Measurements from ENCODE around the gene PSMA6. TPM values are rescaled to one million over a fixed set of nuclear protein-coding genes. Genes with fewer than 3 reads are reported as not detected.
A peak's percentile ranks its signal among the peaks of the same experiment; 100 is the strongest.

PSMA6 gene
- total and polyA plus RNA-seq, 2 of the 13 experiments (the other 11 are each of a cell fraction or from before 2014, with no cell fraction given): 525 to 1,109 TPM

- TF ChIP-seq BCLAF1 (IDR thresholded peaks at IDR 0.05) (no peak), NKX3-1 (CRISPR knock-in tag; IDR thresholded peaks at IDR 0.05) (no peak), DNMT3B (CRISPR knock-in tag; conservative IDR thresholded peaks at IDR 0.05) (peak; percentile 97; the same call in 1 of the 2 replicates), ATF7-NPFF (CRISPR knock-in tag; IDR thresholded peaks at IDR 0.05; ENCODE audit: low read depth) (no peak), ZBTB26 (CRISPR knock-in tag; IDR thresholded peaks at IDR 0.05; ENCODE audit: borderline replicate concordance) (peak; percentile 97; the same call in 1 of the 2 replicates), NCOA2 (CRISPR knock-in tag; IDR thresholded peaks at IDR 0.05) (peak; percentile 98), ZBTB44 (CRISPR knock-in tag; IDR thresholded peaks at IDR 0.05) (peak; percentile 88; the same call in 1 of the 2 replicates), ZFAT (CRISPR knock-in tag; conservative IDR thresholded peaks at IDR 0.05) (no peak), NR2F2 (IDR thresholded peaks at IDR 0.05; ENCODE audit: borderline replicate concordance, low read depth) (no peak), PITX1 (CRISPR knock-in tag; IDR thresholded peaks at IDR 0.05) (peak; percentile 99), KLF12 (CRISPR knock-in tag; IDR thresholded peaks at IDR 0.05; ENCODE audit: borderline replicate concordance) (peak; percentile 98), THAP8 (CRISPR knock-in tag; IDR thresholded peaks at IDR 0.05; ENCODE audit: borderline replicate concordance) (no peak), ZNF484 (CRISPR knock-in tag; IDR thresholded peaks at IDR 0.05; ENCODE audit: borderline replicate concordance, low read depth) (no peak; the same call in 1 of the 2 replicates), GABPA (IDR thresholded peaks at IDR 0.05; ENCODE audit: low read depth, low read length) (no peak), GABPA (CRISPR knock-in tag; IDR thresholded peaks at IDR 0.05; ENCODE audit: low read depth) (no peak), ZNF263 (CRISPR knock-in tag; IDR thresholded peaks at IDR 0.05) (peak; percentile 79), YY1 (IDR thresholded peaks at IDR 0.05; ENCODE audit: insufficient read depth, insufficient replicate concordance, low read depth, low read length) (peak; percentile 84), CREB1 (IDR thresholded peaks at IDR 0.05) (peak; percentile 83), CREB1 (CRISPR knock-in tag; IDR thresholded peaks at IDR 0.05) (no peak), JUN (CRISPR knock-in tag; IDR thresholded peaks at IDR 0.05) (peak; percentile 89; the same call in 1 of the 2 replicates), ETV5 (CRISPR knock-in tag; IDR thresholded peaks at IDR 0.05; ENCODE audit: borderline replicate concordance) (peak; percentile 90), ATF1 (CRISPR knock-in tag; IDR thresholded peaks at IDR 0.05) (no peak), ZNF383 (CRISPR knock-in tag; IDR thresholded peaks at IDR 0.05; ENCODE audit: borderline replicate concordance) (peak; percentile 31; the same call in 1 of the 2 replicates), ZNF784 (CRISPR knock-in tag; IDR thresholded peaks at IDR 0.05; ENCODE audit: borderline replicate concordance) (no peak)
These were observed 44.5 kb downstream of the PSMA6 start (continued) for GRCh38 chr14:35336494-35337268.
